ENCODE results near the gene SPAST. TPM values are rescaled to one million over a fixed set of nuclear protein-coding genes. Genes with fewer than 3 reads are reported as not detected.
"Not testable (repeated sequence)": the region's sequence is repeated elsewhere in the genome, so short reads cannot be mapped to it uniquely, and the experiment has no call there.

Gene SPAST
- total and polyA plus RNA-seq, 9 of the 15 experiments (the other 6 are each of a cell fraction or from before 2014, with no cell fraction given), result 7.4 to 37.0 (median 19.0) TPM

- no peak for TF ChIP-seq USF2 (CRISPR knock-in tag; IDR thresholded peaks at IDR 0.05)
These were observed at the start of gene SPAST (continued) for GRCh38 chr2:32063310-32064020.

DNA sequence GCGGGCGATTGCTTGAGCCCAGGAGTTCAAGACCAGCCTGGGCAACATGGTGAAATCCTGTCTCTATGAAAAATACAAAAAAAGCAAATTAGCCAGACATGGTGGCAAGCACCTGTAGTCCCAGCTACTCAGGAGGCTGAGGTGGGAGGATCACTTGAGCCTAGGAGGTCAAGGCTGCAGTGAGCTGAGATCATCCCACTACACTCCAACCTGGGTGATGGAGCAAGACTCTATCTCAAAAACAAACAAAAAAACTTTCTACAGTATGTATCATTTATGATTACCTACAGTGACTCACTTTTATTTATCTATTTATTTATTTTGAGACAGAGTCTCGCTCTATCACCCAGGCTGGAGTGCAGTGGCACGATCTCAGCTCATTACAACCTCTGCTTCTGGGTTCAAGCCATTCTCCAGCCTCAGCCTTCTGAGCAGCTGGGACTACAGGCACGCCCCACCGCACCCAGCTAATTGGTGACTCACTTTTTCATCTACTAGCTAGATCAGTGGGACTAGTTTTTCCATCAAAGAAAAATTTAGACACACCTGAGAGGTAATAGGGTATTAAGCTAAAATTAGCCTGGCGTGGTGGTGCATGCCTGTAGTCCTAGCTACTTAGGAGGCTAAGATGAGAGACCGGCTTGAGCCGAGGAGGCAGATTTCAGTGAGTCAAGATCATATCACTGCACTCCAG lies 44.4 kb upstream of the SPAST start:
- H3K4me1 ChIP-seq (replicated peaks in 1 of 2; ENCODE audit: control insufficient read depth in 2 of 2, insufficient read depth in 2 of 2, low read length in 2 of 2); H3K4me2 ChIP-seq (ENCODE audit: insufficient read depth, low read length); BruUV-seq (replicated peaks); intact Hi-C loops (cut with micrococcal nuclease); H3K79me2 ChIP-seq (ENCODE audit: control insufficient read depth, insufficient read depth, low read length); H3K9me1 ChIP-seq (ENCODE audit: control insufficient read depth, insufficient read depth, low read length); H3K9me3 ChIP-seq (replicated peaks; ENCODE audit: control insufficient read depth, insufficient read depth, low read depth, low read length); FAIRE-seq; ATAC-seq; H2AFZ ChIP-seq (ENCODE audit: low read depth, low read length); H4K20me1 ChIP-seq (replicated peaks; ENCODE audit: control insufficient read depth, insufficient read depth, low read length); H3K27me3 ChIP-seq (ENCODE audit: control insufficient read depth in 2 of 2, insufficient read depth in 2 of 2, low read length in 2 of 2); H3K4me3 ChIP-seq; H3K27ac ChIP-seq (ENCODE audit: extremely low read depth, low read depth, low read length); H3K9ac ChIP-seq (ENCODE audit: insufficient read depth in 1 of 2, low read depth in 2 of 2, low read length in 2 of 2); DNase-seq (ENCODE audit: extremely low read depth in 1 of 4, low spot score in 3 of 4); in situ Hi-C loops (cut with MboI); CTCF ChIA-PET (ENCODE audit: low intra/inter-chr PET ratio): not testable (repeated sequence)
- H3K36me3 ChIP-seq (ENCODE audit: control insufficient read depth, insufficient read depth, low read length), result peaks cover 23% of the 10 kb centered on the region
- POLR2A ChIA-PET, result interaction anchor here (0.7 to 2.4 kb wide), 6 partner anchors 10 to 44 kb away, joined by 3 to 8 read pairs (median 4); partner anchors contain the start of gene DPY30
- WGBS (ENCODE audit: insufficient coverage, low coverage, missing lambda C conversion rate), result 86% methylated on average over 9 of the region's 9 CpGs

All from K562 (cell line).